Left hindlimb (tissue), 1 donor: ENCODE measurements around the gene KCNJ9.
"Not testable (repeated sequence)": the region's sequence is repeated elsewhere in the genome, so short reads cannot be mapped to it uniquely, and the experiment has no call there.

Source experiments
- DNase-seq: peaks from one replicate; pipeline ENCODE4 v3.0.0-alpha.2; 2018

KCNJ9 gene

DNA sequence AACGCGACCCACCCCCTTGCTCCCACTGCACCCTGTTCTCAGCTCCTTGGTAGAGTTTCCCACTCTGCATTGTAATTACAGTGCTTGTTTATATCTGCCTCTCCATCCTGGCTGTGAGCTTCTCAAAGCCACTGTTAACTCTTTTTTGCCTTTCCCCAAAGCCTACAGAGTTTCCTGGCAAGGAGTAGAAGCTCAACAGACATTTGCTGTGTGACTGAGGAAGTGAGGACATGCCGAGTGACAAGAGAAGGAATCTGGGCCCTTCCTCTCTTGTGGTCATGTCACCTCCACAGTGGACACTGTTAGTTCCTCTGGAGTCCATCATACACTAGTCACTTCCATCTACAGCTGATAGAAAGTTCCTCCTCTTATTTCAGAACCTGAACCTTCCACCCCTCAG is 23.1 kb downstream of the KCNJ9 start:
- DNase-seq: no peak

DNA sequence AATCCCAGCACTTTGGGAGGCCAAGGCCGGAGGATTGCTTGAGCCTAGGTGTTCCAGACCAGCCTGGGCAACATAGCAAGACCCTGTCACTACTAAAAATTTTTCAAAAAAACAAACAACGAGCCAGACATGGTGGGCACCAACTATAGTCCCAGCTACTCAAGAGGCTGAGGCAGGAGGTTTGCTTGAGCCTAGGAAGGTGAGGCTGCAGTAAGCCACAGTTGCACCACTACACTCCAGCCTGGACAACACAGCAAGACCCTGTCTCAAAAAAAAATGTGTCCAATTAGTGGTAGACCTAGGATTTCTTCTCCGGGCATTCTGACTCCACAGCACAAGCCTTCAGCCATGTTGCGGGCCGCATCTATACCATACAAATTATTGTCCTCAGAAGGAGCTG is 23.8 kb downstream of the KCNJ9 start:
- DNase-seq: no peak

DNA sequence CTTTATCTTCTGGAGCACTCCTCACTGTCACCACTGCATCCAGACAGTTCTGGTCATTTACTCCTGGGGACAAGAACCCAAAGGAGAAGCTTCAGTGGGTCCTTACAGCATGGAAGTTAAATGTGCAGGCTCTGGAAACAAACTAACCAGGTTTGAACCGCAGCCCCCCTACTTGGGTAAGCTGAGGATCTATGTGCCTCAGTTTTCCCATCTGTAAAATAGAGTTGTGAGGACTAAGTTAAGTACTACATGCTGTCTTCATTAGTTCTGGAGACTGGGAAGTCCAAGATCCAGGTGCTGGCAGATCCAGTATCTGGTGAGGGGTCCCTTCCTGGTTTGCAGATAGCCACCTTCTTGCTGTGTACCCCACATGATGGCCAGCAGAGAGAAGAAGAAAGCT is 26.2 kb downstream of the KCNJ9 start:
- DNase-seq: no peak

DNA sequence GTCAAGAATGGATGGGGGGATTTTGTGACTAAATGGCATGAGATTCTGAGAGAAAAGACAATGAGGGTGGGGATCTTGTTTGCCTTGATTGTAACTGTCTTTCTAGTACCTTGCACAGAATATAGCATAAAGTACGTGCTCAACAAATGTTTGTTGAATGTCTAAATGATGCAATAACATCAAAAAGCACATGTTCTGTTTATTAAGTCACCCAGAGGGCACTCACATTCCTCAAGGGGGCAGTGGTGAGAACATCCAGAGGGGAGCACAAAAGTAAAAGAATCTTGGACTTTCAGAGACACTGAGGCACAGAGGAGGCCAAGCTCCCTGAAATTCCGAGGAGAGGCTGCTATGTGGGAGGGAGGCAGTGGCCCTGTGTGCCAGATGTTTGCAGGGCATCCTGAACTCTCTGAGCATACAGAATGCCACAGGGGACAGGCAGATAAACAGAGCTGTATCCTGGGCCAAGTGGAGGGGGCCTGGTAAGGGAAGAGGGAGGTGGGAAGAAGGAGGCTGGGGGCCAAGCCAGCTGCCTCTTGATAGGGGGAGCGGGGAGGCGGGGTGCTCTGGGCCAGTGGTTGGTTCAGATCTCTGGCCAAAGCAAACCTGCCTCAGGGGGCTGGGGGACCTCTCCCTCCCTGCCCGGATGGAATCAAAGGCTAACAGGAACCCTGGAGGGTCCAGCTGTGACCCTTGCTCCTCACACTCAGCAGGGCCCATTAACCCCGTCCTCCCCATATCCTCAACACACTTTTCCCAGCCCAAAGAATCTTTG is 27.7 kb downstream of the KCNJ9 start:
- peak; percentile 68 for DNase-seq

DNA sequence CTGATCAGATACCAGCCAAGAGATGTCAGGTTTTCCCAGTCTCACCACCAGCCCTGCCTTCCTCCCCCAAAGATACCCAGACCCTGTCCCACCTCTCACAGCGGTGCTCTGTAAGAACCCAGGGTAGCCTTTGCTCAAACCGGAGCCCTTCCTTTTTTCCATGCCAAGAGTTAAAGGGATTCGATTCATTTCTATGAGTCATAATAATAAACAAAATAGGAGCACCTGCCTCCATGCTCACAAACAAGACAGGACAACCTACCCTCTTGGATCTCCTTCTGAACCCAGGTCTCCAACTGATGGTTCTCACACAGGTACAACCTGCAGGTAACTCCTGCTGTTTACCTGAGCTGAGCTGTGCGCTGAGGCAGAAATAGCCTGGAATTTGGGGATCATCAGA is 28.3 kb downstream of the KCNJ9 start:
- no peak for DNase-seq

DNA sequence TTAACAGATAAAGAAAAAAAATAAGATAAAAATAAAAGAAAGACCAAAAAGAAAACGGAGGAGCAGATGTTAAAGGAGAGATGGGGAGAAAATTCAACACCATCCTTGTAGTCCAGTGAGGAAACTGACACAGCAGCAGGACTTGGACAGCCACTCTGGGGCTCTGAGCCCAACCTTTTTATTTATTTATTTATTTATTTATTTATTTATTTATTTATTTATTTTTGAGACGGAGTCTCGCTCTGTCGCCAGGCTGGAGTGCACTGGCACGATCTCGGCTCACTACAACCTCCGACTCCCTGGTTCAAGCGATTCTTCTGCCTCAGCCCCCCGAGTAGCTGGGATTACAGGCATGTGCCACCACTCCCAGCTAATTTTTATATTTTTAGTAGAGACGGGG is 30.1 kb downstream of the KCNJ9 start:
- not testable (repeated sequence) for DNase-seq

DNA sequence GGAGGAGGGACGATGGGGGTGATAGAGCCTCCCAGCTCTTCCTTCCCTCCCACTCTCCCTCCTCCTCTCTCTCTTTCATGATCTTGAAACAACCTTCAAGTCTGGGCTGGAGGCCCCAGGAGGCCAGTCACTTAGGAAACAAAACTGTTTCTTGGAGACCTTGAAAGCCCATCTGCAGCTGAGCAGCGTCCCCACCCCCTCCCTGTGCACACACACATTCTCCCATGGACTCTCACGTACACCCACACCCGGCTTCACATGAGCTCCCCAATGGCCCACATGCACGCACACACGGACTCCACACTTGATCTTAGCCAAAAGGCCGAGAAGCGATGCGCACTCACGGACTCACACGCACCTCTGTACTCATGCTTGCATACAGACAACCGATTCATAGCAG is 31.0 kb downstream of the KCNJ9 start:
- peak; percentile 66 for DNase-seq

DNA sequence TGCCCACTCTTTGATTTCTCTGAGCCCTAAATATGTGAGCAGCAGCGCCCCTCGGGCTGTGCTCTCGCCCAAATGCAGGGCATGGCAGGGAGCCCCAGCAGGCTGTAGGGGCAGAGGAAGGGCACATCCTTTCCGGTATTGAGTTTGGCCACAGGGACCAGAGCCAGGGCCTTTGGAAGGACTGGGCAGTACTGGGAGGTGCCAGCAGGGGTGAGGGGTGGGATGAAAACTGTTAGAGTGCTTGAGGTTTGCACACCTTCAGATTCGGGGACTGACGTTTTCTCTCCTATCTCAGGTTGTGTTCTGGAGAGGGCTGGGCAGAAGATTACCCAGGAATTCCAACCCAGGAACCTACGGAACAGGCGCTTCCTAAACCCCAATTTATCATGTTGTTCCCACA is 32.1 kb downstream of the KCNJ9 start:
- no peak for DNase-seq

DNA sequence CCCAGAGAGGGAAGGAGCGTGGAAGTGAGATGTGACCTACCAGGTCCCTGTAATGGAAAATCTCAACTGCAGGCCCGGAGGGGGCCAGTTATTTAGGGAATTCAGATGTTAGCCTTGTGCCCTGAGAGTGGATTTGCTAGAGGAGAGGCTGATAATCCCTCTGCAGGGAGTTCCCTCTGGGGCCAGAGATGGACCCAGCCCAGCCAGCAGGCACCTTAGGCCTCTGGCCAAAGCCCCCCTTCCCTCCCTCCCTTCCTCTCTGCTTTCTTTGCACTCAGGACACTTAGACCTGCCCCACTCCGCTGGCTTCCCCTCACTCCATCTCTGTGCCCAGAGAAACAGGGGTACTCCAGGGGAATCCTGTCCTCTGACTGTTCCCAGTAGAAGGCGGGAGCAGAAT is 32.7 kb downstream of the KCNJ9 start:
- no peak for DNase-seq

DNA sequence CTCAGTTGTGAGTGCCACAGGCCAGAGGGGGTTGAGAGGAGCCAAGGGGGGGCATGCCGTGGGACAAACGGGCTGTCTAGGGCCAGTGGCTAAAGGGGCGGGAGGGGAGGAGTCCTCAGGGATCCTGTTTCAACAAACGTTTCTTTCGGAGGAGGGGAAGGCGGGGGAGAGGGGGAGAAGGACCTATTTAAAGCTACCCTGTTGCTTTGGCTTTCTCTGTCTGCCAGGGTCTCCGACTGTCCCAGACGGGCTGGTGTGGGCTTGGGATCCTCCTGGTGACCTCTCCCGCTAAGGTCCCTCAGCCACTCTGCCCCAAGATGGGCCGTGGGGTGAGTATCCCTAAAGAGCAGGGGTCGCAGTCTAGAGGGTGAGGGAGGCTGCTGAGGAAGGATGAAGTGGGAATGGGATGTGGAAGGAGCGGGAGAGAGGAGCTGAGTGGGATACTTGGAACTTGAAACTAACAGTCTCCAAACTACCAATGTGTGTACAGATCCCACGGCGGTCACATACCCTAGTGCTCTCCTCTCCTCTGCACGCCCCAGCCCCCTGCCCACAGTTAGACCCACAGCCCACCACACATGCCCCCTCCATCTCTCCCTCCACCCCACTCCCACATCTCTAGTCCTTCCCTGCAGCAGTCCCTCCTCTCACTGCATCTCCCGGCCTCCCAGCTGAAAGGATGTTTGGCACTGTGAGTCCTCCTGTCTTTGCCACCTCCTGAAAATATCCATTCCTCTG is 34.4 kb downstream of the KCNJ9 start, which contains the start of gene ATP1A2:
Gene ATP1A2 (plus strand): TSS at position 215 of the 738 bp plus-strand sequence. CDS start 103 bp downstream, at position 318.
- peak; percentile 49 for DNase-seq

DNA sequence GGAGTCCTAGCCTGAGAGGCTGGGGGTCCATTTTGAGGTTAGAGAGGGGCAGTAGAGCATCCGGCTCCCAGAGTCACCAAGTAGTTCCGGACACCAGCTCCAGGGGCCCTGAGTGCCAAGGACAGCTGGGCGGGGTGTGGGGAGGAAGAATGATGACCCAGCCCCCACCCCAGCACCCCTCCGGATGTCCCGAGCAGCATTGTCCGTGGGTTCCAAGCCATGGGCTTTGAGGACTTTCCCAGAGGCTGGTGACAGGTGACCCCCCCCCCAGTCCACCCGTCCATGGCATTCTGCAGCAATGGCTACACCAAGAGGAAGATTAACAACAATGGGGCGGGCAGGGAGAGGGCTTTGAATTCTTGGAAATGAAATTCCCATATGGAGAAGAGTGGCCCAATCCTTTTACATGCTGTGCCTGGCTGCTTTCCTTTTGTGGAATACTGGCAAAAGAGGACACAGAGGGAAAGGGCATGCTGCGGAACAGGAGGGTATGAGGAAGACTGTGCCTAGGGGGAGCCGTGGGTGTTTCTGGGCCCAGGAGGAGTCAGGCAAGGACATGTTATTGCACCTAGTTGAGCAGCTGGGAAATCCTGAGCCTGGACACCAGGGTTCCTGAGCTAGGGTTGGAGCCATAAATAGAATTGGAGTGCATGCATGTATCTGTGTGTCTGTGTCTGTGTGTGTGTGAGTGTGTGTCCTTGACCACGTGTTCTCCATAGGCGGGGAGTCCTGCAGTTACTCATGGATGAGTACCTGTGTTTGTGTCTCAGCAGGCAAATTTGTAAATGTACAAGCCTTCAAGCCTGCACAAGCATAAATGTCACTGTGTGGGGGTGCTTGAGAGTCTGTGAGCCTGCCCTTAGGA is 35.2 kb downstream of the KCNJ9 start:
- DNase-seq: peak; percentile 47

DNA sequence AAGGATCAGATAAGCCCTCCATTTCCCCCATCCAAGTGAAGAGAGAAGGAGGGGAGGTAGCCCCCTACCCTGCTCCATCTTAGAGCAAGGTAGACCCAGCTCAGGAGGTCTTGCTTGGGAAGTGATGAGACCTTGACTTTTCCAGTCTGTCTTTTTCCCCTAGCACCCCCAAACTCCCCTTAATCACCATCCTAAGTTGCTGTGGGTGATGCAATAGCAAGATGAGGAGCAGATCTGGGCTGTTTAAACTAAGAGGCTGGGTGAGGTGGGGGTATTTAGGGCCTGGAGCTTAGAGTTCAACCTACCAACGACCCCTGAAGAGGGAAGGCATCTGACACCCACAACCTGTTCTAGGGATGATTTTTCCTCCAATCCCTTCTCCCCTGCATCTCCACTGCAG is 36.0 kb downstream of the KCNJ9 start:
- DNase-seq: no peak

DNA sequence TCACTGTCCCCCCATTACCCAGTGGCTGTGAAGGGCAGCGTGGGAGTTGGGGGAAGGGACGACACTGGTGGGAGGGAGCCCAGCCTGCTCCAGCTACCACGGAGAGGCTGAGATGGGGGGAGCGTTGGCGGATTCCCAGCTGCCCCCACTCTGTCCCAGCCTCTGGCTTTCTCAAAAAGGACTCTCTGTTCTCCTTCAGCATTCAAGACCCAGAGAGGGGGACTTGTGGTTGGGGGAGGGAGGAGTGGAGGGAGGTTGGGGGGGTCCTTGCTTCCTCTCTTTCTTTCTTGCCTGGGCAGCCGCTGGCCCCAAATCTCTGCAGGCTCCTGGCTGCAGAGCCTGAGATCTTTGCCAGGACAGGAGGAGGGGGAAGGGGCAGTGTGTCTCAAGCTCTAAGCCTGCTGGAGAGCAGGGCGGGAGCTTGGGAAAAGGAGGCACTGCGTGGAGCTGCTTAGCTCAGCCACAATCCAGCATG is 36.4 kb downstream of the KCNJ9 start:
- peak; percentile 86 for DNase-seq

DNA sequence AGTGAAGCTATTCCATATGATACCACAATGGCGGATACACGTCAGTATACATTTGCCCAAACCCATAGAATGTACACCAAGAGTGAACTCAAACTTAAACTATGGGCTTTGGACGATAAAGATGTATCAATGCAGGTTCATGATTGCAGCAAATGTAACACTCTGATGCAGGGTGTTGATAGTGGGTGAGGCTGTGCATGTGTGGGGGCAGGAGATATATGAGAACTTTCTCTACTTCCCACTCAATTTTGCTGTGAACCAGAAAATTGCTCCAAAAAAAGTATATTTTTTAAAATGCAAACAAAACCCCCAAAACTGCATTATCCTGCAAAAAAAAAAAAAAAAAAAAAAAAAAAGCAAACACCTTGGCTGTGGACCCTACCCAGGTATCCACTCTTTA is 37.6 kb downstream of the KCNJ9 start:
- no peak for DNase-seq

DNA sequence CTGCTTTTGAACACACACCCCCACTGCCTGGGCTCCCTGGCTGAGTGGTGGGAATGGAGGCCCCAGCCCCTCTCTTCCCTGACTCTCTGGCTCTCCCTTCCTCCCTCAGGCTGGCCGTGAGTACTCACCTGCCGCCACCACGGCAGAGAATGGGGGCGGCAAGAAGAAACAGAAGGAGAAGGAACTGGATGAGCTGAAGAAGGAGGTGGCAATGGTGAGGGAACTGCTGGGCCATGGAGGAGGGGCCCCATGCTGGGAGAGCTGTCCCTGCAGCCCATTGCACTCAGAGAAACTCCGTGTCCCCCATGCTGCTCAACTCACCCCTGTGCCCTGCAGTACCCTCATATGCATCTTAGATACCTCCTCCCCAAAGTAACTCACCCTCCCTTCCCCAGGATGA is 39.5 kb downstream of the KCNJ9 start:
- peak; percentile 3 for DNase-seq

DNA sequence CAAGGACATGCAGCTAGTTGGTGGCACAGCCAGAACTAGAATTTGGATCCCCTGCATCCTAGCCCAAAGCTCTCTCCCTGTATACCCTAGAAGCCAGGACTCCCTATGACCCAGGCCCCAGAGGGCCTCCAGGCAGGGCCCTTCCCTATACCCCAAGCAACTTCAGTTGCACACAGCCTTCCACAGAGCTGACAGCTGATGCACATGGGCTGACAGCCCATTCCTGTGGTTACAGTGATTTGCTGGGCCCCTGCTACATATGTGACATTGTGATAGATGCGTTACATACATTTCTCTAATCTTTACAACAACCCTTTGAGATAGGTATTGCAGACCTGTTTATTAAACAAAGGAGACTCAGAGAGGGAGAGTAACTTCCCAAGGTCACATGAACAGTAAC is 40.0 kb downstream of the KCNJ9 start:
- peak; percentile 17 for DNase-seq

DNA sequence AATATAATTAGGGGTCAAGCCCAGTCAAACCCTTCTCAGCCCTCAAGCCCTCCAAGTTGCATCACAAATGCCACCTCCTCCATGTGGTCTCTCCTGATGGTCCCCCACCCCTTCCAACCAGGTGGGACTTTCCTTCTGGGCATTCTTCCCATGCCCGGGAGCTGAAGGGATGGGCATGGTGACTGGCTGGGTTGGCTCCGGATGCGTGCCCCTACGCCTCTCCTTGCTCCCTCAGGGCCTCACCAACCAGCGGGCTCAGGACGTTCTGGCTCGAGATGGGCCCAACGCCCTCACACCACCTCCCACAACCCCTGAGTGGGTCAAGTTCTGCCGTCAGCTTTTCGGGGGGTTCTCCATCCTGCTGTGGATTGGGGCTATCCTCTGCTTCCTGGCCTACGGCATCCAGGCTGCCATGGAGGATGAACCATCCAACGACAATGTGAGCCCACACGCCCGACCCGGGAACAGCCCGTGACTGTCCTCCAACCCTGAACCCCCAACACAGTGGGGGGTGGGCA is 41.7 kb downstream of the KCNJ9 start:
- DNase-seq: peak; percentile 6

DNA sequence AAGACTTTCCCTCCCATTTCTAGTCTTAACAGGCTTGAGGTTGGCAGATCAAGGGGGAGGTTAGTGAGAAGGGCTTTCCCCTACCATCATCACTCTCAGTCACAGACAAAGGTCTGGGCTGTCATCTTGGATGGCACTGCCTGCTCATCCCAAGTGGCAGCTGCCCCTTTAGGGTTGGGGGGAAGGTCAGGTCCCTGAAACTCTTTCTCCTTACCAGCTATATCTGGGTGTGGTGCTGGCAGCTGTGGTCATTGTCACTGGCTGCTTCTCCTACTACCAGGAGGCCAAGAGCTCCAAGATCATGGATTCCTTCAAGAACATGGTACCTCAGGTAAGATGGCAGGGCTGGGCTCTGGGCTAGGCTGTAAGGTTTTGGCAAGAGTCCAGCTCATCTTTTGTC is 42.4 kb downstream of the KCNJ9 start:
- peak; percentile 1 for DNase-seq

DNA sequence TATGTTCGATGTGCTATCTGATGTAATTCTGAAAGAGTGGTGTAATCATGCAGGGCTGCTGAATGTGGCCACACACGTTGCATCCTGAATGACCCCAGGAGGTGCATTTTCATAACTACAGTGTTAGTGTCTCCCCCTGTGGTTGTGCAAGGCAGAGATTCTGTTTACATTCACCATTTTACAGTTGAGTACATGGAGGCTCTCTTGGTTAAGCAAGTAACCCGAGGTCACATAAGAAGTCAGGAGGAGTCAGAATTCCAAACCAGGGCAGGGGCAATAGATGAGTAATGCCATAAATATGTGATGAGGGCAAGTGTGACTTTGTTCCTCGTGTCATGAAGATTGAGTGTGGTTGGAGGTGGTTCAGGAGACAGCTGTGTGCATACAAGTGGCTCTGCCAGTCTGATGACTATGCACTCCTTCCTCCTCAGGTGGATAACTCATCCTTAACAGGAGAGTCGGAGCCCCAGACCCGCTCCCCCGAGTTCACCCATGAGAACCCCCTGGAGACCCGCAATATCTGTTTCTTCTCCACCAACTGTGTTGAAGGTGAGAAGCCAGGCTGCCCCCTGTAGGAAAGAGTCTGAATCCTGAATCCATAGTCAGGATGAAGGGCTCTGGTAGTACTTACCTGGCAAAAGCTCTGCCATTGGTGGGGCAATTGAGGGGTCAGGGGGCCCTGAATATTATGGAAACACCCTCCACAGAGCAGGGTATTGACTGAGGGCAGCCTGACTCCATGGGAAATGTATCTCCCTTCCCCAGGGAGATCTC is 43.6 kb downstream of the KCNJ9 start:
- no peak for DNase-seq

DNA sequence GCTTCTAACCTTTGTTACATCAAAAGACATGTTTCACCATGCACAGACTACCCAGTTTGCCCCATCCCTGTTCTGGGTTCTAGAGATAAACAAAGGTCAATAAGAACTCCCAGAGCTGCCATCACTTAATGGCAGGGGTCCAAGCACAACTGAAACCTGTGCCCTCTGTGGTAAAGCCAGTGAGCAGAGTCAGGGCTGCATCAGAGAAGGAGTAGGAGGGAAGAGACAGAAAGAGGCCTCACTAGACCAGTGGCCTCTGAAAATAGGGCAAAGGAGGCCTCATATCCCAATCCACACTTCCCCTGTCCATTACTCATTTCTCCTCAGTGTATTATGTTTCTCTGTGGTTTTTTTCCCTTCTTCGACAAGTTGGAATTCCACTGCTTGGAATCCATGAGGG is 44.4 kb downstream of the KCNJ9 start:
- DNase-seq: no peak

DNA sequence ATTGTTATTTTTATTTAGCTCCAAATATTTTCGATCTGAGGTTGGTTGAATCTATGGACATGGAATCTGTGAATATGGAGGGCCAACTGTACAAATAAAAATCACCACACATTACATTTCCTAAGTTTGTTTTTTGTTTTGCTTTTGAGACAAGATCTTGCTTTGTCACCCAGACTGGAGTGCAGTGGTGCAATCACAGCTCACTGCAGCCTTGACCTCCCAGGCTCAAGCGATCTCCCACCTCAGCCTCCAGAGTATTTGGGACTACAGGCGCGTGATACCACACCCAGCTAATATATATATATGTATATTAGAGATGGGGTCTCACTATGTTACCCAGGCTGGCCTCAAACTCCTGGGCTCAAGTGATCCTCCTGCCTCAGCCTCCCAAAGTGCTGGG is 45.0 kb downstream of the KCNJ9 start:
- not testable (repeated sequence) for DNase-seq

DNA sequence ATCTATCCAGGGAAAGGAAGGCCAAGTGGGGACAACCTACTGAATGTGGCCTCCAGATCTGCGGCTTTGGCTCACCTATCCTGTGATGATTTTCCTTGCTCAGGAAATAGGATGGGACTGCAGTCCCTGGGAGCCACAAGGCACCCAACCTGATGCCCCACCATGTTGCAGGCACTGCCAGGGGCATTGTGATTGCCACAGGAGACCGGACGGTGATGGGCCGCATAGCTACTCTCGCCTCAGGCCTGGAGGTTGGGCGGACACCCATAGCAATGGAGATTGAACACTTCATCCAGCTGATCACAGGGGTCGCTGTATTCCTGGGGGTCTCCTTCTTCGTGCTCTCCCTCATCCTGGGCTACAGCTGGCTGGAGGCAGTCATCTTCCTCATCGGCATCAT is 46.0 kb downstream of the KCNJ9 start:
- no peak for DNase-seq
